A673 (cell line): ENCODE results near the gene CLTB.

Source experiments
- CTCF ChIP-seq: fragments of 300-800, 200-600 bp; sonication (generic); conservative IDR thresholded peaks from 2 replicates; pipeline ENCODE4 v1.5.1; 2017; ENCODE audit warnings: low read depth, mild to moderate bottlenecking, antibody characterized with exemption, low read length, moderate library complexity, mixed read lengths
- EZH2 ChIP-seq: fragments of 200-600 bp; sonication (generic); IDR thresholded peaks from 2 replicates; pipeline ENCODE4 v1.6.1; 2017; ENCODE audit warnings: borderline replicate concordance, low read depth, mild to moderate bottlenecking, mixed read lengths, antibody characterized with exemption, low read length; ENCODE audit not compliant: poor library complexity, severe bottlenecking

GRCh38 chr5:176463113-176463764 is 46.9 kb upstream of the CLTB start:
- TF ChIP-seq CTCF = no peak
- no peak for TF ChIP-seq EZH2
